Cardiac muscle cell (in vitro differentiated cells and primary cell): Measurements from ENCODE around the gene NDUFA5. TPM values are rescaled to one million over a fixed set of nuclear protein-coding genes. Genes with fewer than 3 reads are reported as not detected.

Experiments used
- DNase-seq, 2 donors: peaks; one replicate each; pipeline versions ENCODE4 v3.0.0 to v3.0.0-alpha.2; 2010 to 2017; ENCODE audit warnings: low read depth in 1 of 2, low spot score in 1 of 2
- H3K27ac ChIP-seq: fragments of 200-600 bp; sonication (generic); 2 replicates; pipeline ENCODE4 v1.5.1; 2016
- H3K27me3 ChIP-seq: fragments of 200-600 bp; sonication (generic); 2 replicates; pipeline ENCODE4 v1.6.0; 2016; ENCODE audit warnings: control low read depth
- H3K36me3 ChIP-seq: fragments of 200-600 bp; sonication (generic); 2 replicates; pipeline ENCODE4 v1.5.1; 2016; ENCODE audit warnings: control low read depth
- H3K4me1 ChIP-seq: fragments of 200-600 bp; sonication (generic); 2 replicates; pipeline ENCODE4 v1.8.1; 2017; ENCODE audit warnings: low read depth, mild to moderate bottlenecking, mixed run types
- H3K4me3 ChIP-seq: fragments of 200-600 bp; sonication (generic); 2 replicates; pipeline ENCODE4 v1.5.1; 2016; ENCODE audit warnings: mild to moderate bottlenecking
- H3K9me3 ChIP-seq: fragments of 200-600 bp; sonication (generic); 2 replicates; pipeline ENCODE4 v1.5.1; 2017; ENCODE audit warnings: low read depth, mild to moderate bottlenecking, control low read depth
- polyA plus RNA-seq: library from polyadenylated mRNA; unstranded; fragments of >200 nt; fragmentation: Nextera tagmentation; extraction: Ambion mirVana; gene quantifications from 2 replicates; pipeline ENCODE4 v1.2.1, GENCODE V29; 2016
- total RNA-seq: library from RNA; depleted of rRNA; stranded (reverse); fragments of >200 nt; gene quantifications from 2 replicates; pipeline ENCODE4 v1.2.3, GENCODE V29; 2016
- TF ChIP-seq, protein P1 (sequence below): IDR thresholded peaks from 2 replicates; pipeline ENCODE4 v1.5.1; 2012; ENCODE audit warnings: low read depth, mild to moderate bottlenecking, low read length

Gene NDUFA5
- total RNA-seq (63.9 and 64.0 TPM in 2 replicates), polyA plus RNA-seq (216 and 217 TPM in 2 replicates)

DNA sequence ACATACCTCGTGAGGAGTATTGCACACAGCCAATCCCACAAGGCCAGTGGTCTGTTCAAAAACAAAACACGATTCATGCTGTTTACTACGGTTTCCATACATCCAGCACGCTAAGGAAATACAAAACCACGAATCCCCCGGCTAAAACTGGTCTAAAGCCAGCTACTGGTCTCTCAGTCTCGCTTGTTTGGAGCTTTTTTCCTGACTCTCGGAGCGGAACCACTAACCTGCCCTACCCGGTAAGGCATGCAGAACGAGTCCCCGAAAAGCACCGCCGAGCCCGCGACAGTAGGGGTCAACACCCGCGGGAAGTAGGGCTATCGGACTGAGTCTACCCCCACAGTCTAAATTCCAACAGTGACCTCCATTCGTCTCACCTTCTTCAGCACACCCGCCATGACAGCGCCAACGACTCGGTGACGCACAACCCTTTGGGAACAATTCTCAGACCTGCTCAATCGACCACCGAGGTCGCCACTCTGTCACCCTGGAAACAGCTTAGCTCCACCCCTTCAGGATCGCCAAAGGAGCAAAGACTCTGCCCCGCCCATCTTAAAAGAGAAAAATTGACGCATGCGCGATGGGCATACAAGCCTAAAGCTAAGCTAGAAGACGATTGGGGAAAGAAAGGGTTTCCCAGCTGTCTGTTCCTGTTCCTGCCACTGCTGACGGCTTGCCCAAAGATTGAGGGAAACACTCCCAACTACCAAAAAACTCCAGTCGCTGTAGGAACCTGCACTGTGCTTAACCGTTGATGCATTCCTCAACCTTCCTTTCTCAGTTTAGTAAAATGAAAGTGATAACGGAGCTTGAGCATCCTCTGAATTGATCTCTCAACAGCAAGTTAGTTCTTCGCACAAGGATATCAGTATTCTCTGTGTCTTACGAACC lies at the start of gene NDUFA5:
TSS of gene NDUFA5 (minus strand) at position 421 of the 891 bp plus-strand sequence. CDS start at position 398, 23 bp downstream.
- TF ChIP-seq, protein P1, sequence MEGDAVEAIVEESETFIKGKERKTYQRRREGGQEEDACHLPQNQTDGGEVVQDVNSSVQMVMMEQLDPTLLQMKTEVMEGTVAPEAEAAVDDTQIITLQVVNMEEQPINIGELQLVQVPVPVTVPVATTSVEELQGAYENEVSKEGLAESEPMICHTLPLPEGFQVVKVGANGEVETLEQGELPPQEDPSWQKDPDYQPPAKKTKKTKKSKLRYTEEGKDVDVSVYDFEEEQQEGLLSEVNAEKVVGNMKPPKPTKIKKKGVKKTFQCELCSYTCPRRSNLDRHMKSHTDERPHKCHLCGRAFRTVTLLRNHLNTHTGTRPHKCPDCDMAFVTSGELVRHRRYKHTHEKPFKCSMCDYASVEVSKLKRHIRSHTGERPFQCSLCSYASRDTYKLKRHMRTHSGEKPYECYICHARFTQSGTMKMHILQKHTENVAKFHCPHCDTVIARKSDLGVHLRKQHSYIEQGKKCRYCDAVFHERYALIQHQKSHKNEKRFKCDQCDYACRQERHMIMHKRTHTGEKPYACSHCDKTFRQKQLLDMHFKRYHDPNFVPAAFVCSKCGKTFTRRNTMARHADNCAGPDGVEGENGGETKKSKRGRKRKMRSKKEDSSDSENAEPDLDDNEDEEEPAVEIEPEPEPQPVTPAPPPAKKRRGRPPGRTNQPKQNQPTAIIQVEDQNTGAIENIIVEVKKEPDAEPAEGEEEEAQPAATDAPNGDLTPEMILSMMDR: no peak
- H3K9me3 ChIP-seq: no peaks in the 10 kb centered on the region
- peaks cover 11% of the 10 kb centered on the region for H3K4me1 ChIP-seq
- peak within 1 kb of the TSS; percentile 93 for H3K4me3 ChIP-seq
- H3K27me3 ChIP-seq: no peaks in the 10 kb centered on the region
- peaks cover 6% of the 10 kb centered on the region for H3K36me3 ChIP-seq
- DNase-seq: peak; percentile 99 to 100
- H3K27ac ChIP-seq: peak within 1 kb of the TSS; percentile 96

- DNase-seq: no peak
These were observed 47.1 kb upstream of the NDUFA5 start for GRCh38 chr7:123604739-123605138.

DNA sequence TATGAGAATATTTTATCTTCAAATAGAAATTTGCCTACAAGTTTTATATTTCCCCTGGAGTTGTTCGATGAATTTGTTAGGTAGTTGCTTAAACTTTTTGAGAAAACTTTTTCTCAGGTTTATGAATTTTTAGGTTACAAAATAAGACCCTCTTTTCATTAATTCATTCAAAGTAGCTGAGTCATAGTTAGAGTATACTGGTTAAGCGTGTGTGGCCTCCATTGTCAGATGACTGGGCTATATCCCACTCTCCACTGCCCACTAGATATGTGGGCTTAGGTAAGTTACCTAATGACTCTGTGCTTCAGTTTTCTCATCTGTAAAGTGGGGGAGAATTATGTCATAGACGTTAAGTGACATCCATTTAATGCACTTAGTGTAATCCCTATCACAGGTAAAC lies 45.0 kb upstream of the NDUFA5 start:
- TF ChIP-seq, protein P1: no peak
- Histone ChIP-seq H3K27me3 (no peaks in the 10 kb centered on the region), H3K4me1 (peaks cover 12% of the 10 kb centered on the region), H3K9me3 (no peaks in the 10 kb centered on the region), H3K4me3 (no peak overlapping the region), H3K27ac (no peak overlapping the region), H3K36me3 (no peaks in the 10 kb centered on the region)
- DNase-seq: no peak

More at GRCh38 chr7:123604739-123605138, 47.1 kb upstream of the NDUFA5 start:
- peaks cover 11% of the 10 kb centered on the region for H3K4me1 ChIP-seq
- no peak overlapping the region for H3K27ac ChIP-seq
- H3K36me3 ChIP-seq: no peaks in the 10 kb centered on the region
- H3K27me3 ChIP-seq: no peaks in the 10 kb centered on the region
- H3K9me3 ChIP-seq: no peaks in the 10 kb centered on the region
- TF ChIP-seq, protein P1: no peak
- no peak overlapping the region for H3K4me3 ChIP-seq

DNA sequence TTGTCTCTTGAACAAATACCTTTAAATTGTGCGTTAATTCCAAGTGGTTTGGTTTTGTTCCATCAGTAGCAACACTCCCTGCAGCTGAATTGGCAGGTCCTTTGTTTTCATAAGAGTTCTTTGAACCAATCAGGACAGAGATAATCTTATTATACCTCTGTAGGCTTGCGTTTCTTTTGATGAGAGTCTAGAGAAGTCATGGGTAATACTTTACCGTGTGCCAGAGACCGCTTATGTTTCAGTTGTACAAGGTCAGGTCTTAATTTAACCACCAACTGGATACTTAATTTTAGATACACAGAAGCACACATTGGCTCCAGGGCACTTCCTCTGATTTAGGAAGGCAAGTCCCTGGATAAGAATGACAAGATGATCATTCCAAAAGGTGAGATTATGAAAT lies 43.9 kb upstream of the NDUFA5 start, which contains the start of gene ASB15:
TSS of gene ASB15 (plus strand) at position 292 of the 400 bp plus-strand sequence. CDS start 12,682 bp downstream, outside the sequence.
- Histone ChIP-seq H3K4me3 (no peak within 1 kb of the TSS), H3K4me1 (peaks cover 12% of the 10 kb centered on the region), H3K27ac (no peak within 1 kb of the TSS), H3K36me3 (no peaks in the 10 kb centered on the region), H3K9me3 (no peaks in the 10 kb centered on the region), H3K27me3 (no peaks in the 10 kb centered on the region)
- TF ChIP-seq, protein P1: no peak
- no peak for DNase-seq

DNA sequence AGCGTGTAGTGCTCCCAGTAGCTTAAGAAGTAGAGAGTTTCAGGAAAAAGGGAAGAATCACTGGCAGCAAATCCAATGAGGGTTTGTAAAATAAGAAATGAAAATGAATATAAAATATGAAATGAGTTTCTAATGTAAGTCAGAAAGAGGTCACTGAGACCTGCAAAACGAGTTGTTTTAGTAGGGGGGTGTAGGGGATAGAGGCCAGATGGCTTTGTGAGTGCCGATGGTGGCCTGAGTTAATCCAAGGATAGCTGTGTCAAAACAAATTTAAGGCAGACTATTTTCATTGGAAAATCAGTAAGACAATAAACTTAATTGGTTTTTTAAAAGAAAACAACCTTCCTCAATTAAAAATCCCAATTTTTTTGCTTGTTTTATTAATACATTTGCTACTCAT lies 43.3 kb upstream of the NDUFA5 start:
- Histone ChIP-seq H3K27me3 (no peaks in the 10 kb centered on the region), H3K4me3 (no peak overlapping the region), H3K4me1 (peaks cover 12% of the 10 kb centered on the region), H3K36me3 (no peaks in the 10 kb centered on the region), H3K27ac (no peak overlapping the region), H3K9me3 (no peaks in the 10 kb centered on the region)
- TF ChIP-seq, protein P1: no peak
- DNase-seq: no peak
